ENCODE results near the gene PDE6B. TPM values are rescaled to one million over a fixed set of nuclear protein-coding genes. Genes with fewer than 3 reads are reported as not detected.

PDE6B gene
- total and polyA plus RNA-seq, 7 donors = 0.03 to 0.48 (median 0.31) TPM; not detected in 1

GRCh38 chr4:707929-708630 lies 82.7 kb downstream of the PDE6B start:
- no peak for DNase-seq
- intact Hi-C loops (cut with DNase I) = no loop called here
- WGBS, 3 donors = 74 to 81% (median 75%) methylated on average over 8 to 11 of the region's 11 CpGs

DNA sequence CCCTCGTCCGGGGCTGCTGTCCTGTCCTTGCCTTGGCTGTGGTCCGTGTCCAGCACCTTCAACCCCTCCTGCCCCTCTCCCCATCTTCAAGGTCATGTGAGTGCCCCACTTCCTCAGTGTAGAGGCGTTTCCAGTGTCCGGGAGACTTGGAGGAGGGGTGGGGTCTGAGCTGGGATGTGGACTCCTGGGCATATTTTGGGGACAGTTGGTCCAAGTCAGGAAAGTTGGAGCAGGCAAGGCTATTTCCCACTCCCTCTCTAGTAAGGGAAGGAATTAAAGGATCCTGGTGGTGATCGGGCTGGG lies 83.2 kb downstream of the PDE6B start:
- TF ChIP-seq, protein P1, sequence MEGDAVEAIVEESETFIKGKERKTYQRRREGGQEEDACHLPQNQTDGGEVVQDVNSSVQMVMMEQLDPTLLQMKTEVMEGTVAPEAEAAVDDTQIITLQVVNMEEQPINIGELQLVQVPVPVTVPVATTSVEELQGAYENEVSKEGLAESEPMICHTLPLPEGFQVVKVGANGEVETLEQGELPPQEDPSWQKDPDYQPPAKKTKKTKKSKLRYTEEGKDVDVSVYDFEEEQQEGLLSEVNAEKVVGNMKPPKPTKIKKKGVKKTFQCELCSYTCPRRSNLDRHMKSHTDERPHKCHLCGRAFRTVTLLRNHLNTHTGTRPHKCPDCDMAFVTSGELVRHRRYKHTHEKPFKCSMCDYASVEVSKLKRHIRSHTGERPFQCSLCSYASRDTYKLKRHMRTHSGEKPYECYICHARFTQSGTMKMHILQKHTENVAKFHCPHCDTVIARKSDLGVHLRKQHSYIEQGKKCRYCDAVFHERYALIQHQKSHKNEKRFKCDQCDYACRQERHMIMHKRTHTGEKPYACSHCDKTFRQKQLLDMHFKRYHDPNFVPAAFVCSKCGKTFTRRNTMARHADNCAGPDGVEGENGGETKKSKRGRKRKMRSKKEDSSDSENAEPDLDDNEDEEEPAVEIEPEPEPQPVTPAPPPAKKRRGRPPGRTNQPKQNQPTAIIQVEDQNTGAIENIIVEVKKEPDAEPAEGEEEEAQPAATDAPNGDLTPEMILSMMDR (IDR thresholded peaks at IDR 0.05) = no peak
- intact Hi-C loops (cut with DNase I) = no loop called here
- 76 to 89% (median 83%) methylated on average over 6 of the region's 6 CpGs for WGBS, 3 donors
- no peaks in the 10 kb centered on the region for H3K9me3 ChIP-seq
- DNase-seq = no peak
- no peak overlapping the region for H3K27ac ChIP-seq
- no peaks in the 10 kb centered on the region for H3K27me3 ChIP-seq (ENCODE audit: insufficient read depth in 3 of 3, low read length in 2 of 3)
- ATAC-seq = no peak
- H3K36me3 ChIP-seq (ENCODE audit: insufficient read depth in 1 of 2, low read depth in 1 of 2) = peaks cover 0 to 4% of the 10 kb centered on the region in 2 donors
- peaks cover 12% of the 10 kb centered on the region for H3K4me1 ChIP-seq
- H3K4me3 ChIP-seq = peak overlapping the region; percentile 18

More at GRCh38 chr4:707929-708630, 82.7 kb downstream of the PDE6B start:
- Histone ChIP-seq H3K27me3 (ENCODE audit: insufficient read depth in 3 of 3, low read length in 2 of 3) (no peaks in the 10 kb centered on the region), H3K36me3 (ENCODE audit: insufficient read depth in 1 of 2, low read depth in 1 of 2) (peaks cover 0 to 4% of the 10 kb centered on the region in 2 donors), H3K9me3 (no peaks in the 10 kb centered on the region), H3K27ac (no peak overlapping the region), H3K4me1 (peaks cover 12% of the 10 kb centered on the region), H3K4me3 (peak overlapping the region; percentile 18)
- ATAC-seq = no peak
- TF ChIP-seq, protein P1 (IDR thresholded peaks at IDR 0.05) = no peak

DNA sequence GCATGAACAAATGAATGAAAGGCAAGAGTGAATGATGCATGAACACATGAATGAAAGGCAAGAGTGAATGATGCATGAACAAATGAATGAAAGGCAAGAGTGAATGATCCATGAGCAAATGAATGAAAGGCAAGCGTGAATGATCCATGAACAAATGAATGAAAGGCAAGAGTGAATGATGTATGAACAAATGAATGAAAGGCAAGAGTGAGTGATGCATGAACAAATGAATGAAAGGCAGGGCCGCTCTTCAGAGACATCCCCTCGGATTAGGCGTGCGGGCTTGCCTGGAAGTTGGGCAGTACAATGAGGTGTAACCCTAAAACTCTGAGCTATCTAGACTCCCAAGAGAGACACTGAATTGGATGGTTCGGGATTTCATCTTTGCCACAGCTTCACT lies 84.0 kb downstream of the PDE6B start:
- Histone ChIP-seq H3K4me1 (peaks cover 12% of the 10 kb centered on the region), H3K27ac (no peak overlapping the region), H3K36me3 (ENCODE audit: insufficient read depth in 1 of 2, low read depth in 1 of 2) (peaks cover 0 to 4% of the 10 kb centered on the region in 2 donors), H3K9me3 (no peaks in the 10 kb centered on the region), H3K4me3 (no peak overlapping the region), H3K27me3 (ENCODE audit: insufficient read depth in 3 of 3, low read length in 2 of 3) (no peaks in the 10 kb centered on the region)
- ATAC-seq (no peak), DNase-seq (no peak)
- TF ChIP-seq, protein P1 (IDR thresholded peaks at IDR 0.05) = no peak
- intact Hi-C loops (cut with DNase I) = no loop called here
- 95 to 99% (median 97%) methylated on average over 6 of the region's 6 CpGs for WGBS, 3 donors

DNA sequence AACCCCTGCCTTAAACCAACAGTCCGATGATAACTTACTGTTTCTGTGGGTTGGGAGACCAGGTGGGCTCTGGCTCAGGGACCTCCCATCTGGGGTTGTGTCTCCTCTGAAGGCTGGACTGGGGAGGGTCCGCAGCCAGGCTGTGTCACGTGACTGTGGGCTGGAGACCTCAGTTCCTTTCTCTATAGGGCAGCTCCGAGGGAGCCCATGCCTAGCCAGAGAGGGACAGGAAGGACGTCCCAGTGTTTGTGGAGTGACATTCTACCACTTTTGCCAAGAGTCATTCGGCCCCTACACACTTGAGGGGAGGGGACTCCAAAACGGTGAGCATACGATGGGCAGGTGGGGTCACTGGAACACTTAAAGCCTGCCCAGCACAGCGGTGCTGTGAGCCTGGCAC lies 84.7 kb downstream of the PDE6B start:
- WGBS, 3 donors = 65 to 70% (median 65%) methylated on average over 9 of the region's 9 CpGs
- Histone ChIP-seq H3K9me3 (no peaks in the 10 kb centered on the region), H3K36me3 (ENCODE audit: insufficient read depth in 1 of 2, low read depth in 1 of 2) (peaks cover 0 to 4% of the 10 kb centered on the region in 2 donors), H3K4me3 (no peak overlapping the region), H3K4me1 (peaks cover 12% of the 10 kb centered on the region), H3K27ac (no peak overlapping the region), H3K27me3 (ENCODE audit: insufficient read depth in 3 of 3, low read length in 2 of 3) (no peaks in the 10 kb centered on the region)
- no peak for ATAC-seq
- TF ChIP-seq, protein P1 (IDR thresholded peaks at IDR 0.05) = no peak
- intact Hi-C loops (cut with DNase I) = no loop called here
- DNase-seq = no peak

DNA sequence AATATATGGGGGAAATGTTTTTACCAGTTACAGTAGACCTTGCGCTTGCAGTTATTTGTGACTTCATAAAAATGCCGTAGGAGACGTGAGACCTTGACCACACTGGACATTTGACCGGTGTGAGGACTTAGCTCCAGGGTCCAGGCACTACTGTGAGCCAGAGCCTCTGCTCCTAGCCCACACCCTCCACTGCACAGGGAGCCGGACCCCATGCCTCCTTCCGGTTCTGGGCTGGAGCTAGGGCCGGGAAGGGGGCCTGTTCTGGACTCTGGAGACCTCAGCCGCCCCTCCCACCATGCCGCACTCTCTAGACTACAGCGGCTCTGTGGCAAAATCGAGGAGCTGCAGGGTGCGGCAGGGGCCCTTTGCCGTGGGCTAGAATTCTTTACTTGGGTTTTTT lies 85.5 kb downstream of the PDE6B start:
- WGBS, 3 donors = 82 to 88% (median 85%) methylated on average over 13 of the region's 13 CpGs
- TF ChIP-seq, protein P1 (IDR thresholded peaks at IDR 0.05) = no peak
- intact Hi-C loops (cut with DNase I) = no loop called here
- Histone ChIP-seq H3K27me3 (ENCODE audit: insufficient read depth in 3 of 3, low read length in 2 of 3) (no peaks in the 10 kb centered on the region), H3K36me3 (ENCODE audit: insufficient read depth in 1 of 2, low read depth in 1 of 2) (peaks cover 0 to 4% of the 10 kb centered on the region in 2 donors), H3K4me3 (no peak overlapping the region), H3K27ac (no peak overlapping the region), H3K9me3 (no peaks in the 10 kb centered on the region), H3K4me1 (peaks cover 12% of the 10 kb centered on the region)
- DNase-seq = no peak
- ATAC-seq = no peak

Measured in psoas muscle (tissue), 8 donors.